Progenitor cell of endocrine pancreas (in vitro differentiated cells): ENCODE data around the gene ARHGAP26. TPM values are rescaled to one million over a fixed set of nuclear protein-coding genes. Genes with fewer than 3 reads are reported as not detected.
"Not testable (repeated sequence)": the region's sequence is repeated elsewhere in the genome, so short reads cannot be mapped to it uniquely, and the experiment has no call there.

ENCODE experiments used
- DNase-seq: peaks from one replicate; pipeline ENCODE4 v3.0.0; 2021; ENCODE audit warnings: low spot score; ENCODE audit not compliant: unreplicated experiment
- H3K27ac Mint-ChIP-seq: 2 replicates; pipeline ENCODE4 v1.8.0; 2021; ENCODE audit warnings: mild to moderate bottlenecking, moderate library complexity, mixed read lengths
- H3K27me3 Mint-ChIP-seq: 2 replicates; pipeline ENCODE4 v1.8.0; 2021; ENCODE audit warnings: mixed read lengths
- H3K36me3 Mint-ChIP-seq: 2 replicates; pipeline ENCODE4 v1.8.0; 2022; ENCODE audit warnings: mixed read lengths; ENCODE audit not compliant: insufficient read depth
- H3K4me1 Mint-ChIP-seq: 2 replicates; pipeline ENCODE4 v1.8.0; 2021; ENCODE audit warnings: low read depth, mixed read lengths
- H3K4me3 Mint-ChIP-seq: 2 replicates; pipeline ENCODE4 v1.8.0; 2021; ENCODE audit warnings: low read depth, mild to moderate bottlenecking, moderate library complexity, mixed read lengths
- H3K9me3 Mint-ChIP-seq: 2 replicates; pipeline ENCODE4 v1.8.0; 2021; ENCODE audit warnings: low read depth, mixed read lengths
- CTCF ChIP-seq: fragments of 200-600 bp; sonication (generic); IDR thresholded peaks from one replicate; pipeline ENCODE4 v1.5.0; 2021; ENCODE audit warnings: antibody characterized with exemption, mild to moderate bottlenecking; ENCODE audit not compliant: unreplicated experiment
- total RNA-seq: library from RNA; stranded (reverse); gene quantifications from 2 replicates; pipeline ENCODE4 v1.2.1, GENCODE V29; 2021

Gene ARHGAP26
- total RNA-seq, 1 donor from 2014 or later = 21.3 TPM

GRCh38 chr5:143115381-143115780 lies 345.2 kb downstream of the ARHGAP26 start:
- DNase-seq = no peak
- peaks cover 7% of the 10 kb centered on the region for H3K4me1 Mint-ChIP-seq
- H3K4me3 Mint-ChIP-seq = no peak overlapping the region
- no peaks in the 10 kb centered on the region for H3K36me3 Mint-ChIP-seq
- TF ChIP-seq CTCF = no peak
- no peaks in the 10 kb centered on the region for H3K27me3 Mint-ChIP-seq
- H3K27ac Mint-ChIP-seq = no peak overlapping the region
- no peaks in the 10 kb centered on the region for H3K9me3 Mint-ChIP-seq

- H3K4me3 Mint-ChIP-seq = no peak overlapping the region
- no peaks in the 10 kb centered on the region for H3K9me3 Mint-ChIP-seq
- H3K4me1 Mint-ChIP-seq = peaks cover 7% of the 10 kb centered on the region
- DNase-seq = no peak
- no peak overlapping the region for H3K27ac Mint-ChIP-seq
- no peaks in the 10 kb centered on the region for H3K36me3 Mint-ChIP-seq
- TF ChIP-seq CTCF = no peak
- no peaks in the 10 kb centered on the region for H3K27me3 Mint-ChIP-seq
Measured at GRCh38 chr5:143116814-143117213, 346.6 kb downstream of the ARHGAP26 start.

- no peak overlapping the region for H3K27ac Mint-ChIP-seq
- TF ChIP-seq CTCF = no peak
- DNase-seq = no peak
- H3K4me1 Mint-ChIP-seq = peaks cover 7% of the 10 kb centered on the region
- no peaks in the 10 kb centered on the region for H3K27me3 Mint-ChIP-seq
- H3K36me3 Mint-ChIP-seq = no peaks in the 10 kb centered on the region
- no peak overlapping the region for H3K4me3 Mint-ChIP-seq
- no peaks in the 10 kb centered on the region for H3K9me3 Mint-ChIP-seq
Measured at GRCh38 chr5:143117821-143118220, 347.6 kb downstream of the ARHGAP26 start.

GRCh38 chr5:143118222-143118621 lies 348.0 kb downstream of the ARHGAP26 start:
- Mint-ChIP-seq H3K36me3 (no peaks in the 10 kb centered on the region), H3K27ac (no peak overlapping the region), H3K9me3 (no peaks in the 10 kb centered on the region), H3K4me1 (peaks cover 7% of the 10 kb centered on the region), H3K4me3 (no peak overlapping the region), H3K27me3 (no peaks in the 10 kb centered on the region)
- no peak for TF ChIP-seq CTCF
- no peak for DNase-seq

- not testable (repeated sequence) for H3K27me3 Mint-ChIP-seq, H3K9me3 Mint-ChIP-seq, H3K4me1 Mint-ChIP-seq, H3K4me3 Mint-ChIP-seq, H3K27ac Mint-ChIP-seq, DNase-seq, H3K36me3 Mint-ChIP-seq
Measured at GRCh38 chr5:143118818-143119217, 348.6 kb downstream of the ARHGAP26 start.

GRCh38 chr5:143119291-143119769 lies 349.2 kb downstream of the ARHGAP26 start:
- H3K4me3 Mint-ChIP-seq = no peak overlapping the region
- TF ChIP-seq CTCF = no peak
- no peaks in the 10 kb centered on the region for H3K27me3 Mint-ChIP-seq
- no peaks in the 10 kb centered on the region for H3K36me3 Mint-ChIP-seq
- H3K9me3 Mint-ChIP-seq = no peaks in the 10 kb centered on the region
- H3K27ac Mint-ChIP-seq = no peak overlapping the region
- peaks cover 7% of the 10 kb centered on the region for H3K4me1 Mint-ChIP-seq
- no peak for DNase-seq
